HG03469 (cell line): ENCODE data around the gene GPR65.
A peak's percentile ranks its signal among the peaks of the same experiment; 100 is the strongest.
"Not testable (repeated sequence)": the region's sequence is repeated elsewhere in the genome, so short reads cannot be mapped to it uniquely, and the experiment has no call there.

ENCODE experiments used
- ATAC-seq: cut with Tn5 transposase; IDR thresholded peaks from one replicate; pipeline ENCODE4 v1.9.1; 2021; ENCODE audit warnings: mild to moderate bottlenecking, moderate library complexity, moderate number of reproducible peaks; ENCODE audit not compliant: unreplicated experiment

The GPR65 gene

DNA sequence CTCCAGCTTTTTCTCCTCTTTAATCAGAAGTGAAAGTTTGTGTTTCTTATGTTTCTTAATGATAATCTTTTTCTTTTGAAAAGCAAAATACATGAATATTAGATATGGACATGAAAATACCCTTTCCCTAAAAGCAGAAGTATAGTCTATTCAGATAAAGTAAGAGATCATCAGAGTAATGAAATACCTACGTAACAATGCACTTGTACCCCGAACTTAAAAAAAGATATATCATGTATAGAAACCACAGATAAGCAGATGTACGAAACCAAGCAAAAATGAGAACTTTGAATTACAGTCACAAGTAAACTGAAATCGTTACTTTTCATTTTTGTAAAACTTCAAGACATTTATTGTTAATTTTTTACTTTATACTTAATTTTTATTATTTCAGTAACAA is 1.5 kb upstream of the GPR65 start:
- no peak for ATAC-seq

GRCh38 chr14:88004506-88005036 is 364 bp upstream of the GPR65 start:
- no peak for ATAC-seq

GRCh38 chr14:88005978-88006851 is 1.3 kb downstream of the GPR65 start:
- peak; percentile 94 for ATAC-seq

DNA sequence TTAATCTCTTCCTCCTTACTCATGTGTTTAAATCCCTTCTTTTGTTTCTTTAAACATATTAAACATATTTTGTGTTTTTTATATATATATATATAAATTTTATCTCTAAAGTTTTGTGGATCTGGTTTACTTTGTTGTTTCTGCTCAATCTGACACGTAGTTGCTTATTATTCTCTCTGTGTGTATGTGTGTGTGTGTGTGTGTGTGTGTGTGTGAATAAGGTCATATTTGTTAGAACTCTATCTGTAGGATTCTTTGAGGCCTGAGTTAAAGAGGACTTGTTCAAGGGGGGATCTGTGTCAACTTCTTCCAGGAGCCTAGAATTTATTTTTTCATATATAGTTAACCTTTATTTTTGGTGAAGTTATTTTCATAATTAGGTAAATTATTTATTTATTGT is 2.7 kb downstream of the GPR65 start:
- no peak for ATAC-seq

DNA sequence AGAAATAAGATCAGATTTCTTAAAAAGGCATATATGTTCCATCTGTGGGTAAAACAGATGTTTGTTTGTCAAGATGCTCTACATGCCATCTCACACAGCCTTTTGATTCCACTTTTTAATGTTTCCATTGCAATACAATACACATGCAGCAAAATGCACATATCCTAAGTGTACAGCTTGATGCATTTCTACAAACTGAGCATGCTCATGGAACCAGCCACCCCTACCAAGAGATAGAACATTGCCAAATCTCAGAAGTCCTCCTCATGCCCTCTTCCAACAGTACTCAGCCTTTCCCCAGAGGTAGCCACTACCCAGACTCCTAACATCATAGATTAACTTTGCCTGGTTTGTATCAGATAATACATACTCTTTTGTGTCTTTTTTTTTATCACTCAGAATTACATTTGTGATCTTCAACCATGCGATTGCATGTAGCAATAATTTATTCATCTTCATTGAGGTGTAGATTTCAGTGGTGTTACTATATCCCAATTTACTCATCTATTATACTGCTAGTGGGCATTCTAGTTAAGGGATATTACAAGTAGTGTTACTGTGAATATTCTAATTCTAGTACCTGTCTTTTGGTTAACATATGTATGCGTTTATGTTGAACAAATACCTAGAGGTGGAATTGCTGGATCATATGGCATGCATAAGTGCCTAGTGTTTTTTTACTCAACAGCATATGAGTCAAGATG is 3.3 kb downstream of the GPR65 start:
- ATAC-seq = no peak

GRCh38 chr14:88009486-88009885 is 4.6 kb downstream of the GPR65 start:
- ATAC-seq = no peak

GRCh38 chr14:88010331-88010730 is 5.4 kb downstream of the GPR65 start:
- ATAC-seq = no peak

DNA sequence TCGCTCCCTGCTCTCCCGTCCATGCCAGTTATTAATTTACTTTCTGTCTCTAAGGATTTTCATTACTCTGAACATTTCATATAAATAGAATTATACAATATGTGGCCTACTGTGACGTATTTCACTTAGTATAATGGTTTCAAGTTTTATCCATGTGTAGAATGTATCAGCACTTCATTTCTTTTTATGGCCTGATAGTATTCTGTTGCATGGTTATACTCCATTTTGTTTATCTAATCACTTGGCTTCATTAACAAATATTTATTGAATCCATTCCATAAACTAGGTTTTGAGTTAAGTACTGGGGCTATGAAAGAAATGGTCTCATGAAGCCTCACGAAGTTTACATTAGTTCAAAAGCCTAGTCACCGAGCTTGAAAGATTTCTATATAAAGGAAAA is 7.6 kb downstream of the GPR65 start:
- ATAC-seq = no peak

DNA sequence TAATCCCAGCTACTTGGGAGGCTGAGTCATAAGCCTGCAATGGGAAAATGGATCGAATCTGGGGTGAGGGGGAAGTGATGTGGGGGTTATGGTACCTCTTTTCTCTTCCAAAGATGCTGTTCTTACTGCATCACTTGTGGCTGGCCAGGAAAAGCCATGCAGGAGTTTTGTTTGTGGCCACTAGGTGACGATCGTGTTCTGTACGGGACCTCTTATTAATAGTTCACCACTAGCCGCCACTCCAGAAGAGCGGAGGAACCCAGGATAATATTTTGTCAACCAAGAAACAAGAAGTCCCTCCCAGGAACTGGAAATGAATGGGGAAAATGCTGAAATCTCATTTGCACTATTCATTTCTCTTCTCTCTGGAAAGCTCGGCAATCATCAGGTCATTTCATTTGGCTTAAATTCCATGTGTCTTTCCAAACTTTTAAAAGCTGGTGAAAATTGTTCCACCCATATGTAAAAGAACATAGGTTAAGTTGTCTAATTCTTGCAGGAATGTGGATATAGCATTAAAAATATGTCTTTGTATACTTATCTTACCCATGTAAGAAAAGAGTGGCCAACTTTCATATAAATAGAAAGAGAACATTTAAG is 8.9 kb downstream of the GPR65 start:
- ATAC-seq = peak; percentile 85

DNA sequence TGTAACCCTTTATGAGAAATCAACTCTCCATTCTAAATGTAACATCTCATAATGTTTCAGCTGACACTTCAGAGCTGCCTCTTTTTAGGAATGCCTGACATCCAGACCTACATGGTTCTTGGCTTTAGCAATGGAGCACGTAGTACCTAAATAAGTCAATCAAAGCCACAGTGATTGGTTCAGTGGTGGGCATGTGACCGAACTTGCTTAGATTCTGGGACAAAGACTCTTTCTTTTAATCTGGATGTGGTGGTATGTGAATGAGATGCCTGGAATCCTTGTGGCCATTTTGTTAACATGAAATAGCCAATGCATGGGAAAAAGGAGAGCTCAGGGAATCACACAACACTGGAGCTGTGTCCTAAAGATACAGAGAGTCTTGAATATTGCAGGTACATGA is 11.8 kb downstream of the GPR65 start:
- ATAC-seq = no peak

DNA sequence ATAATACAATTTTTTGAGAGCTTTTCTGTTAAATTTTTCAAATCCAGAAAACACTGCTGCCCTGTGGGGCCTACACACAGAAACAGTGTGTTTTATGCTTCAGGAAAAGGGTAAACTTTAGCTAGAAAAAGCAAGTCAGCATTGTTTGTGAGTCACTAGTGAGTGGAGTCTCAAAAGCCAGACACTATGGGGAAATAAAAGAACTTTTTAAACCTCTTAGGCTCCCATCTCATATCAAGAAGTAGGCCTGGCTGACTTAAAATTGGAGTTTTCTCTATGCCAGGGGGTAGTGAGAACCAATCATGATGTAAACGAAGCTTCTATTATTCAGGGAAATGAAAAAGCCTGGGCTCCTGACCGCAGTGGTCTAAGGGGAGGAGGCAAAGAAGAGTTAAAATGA is 12.6 kb downstream of the GPR65 start:
- ATAC-seq = no peak

DNA sequence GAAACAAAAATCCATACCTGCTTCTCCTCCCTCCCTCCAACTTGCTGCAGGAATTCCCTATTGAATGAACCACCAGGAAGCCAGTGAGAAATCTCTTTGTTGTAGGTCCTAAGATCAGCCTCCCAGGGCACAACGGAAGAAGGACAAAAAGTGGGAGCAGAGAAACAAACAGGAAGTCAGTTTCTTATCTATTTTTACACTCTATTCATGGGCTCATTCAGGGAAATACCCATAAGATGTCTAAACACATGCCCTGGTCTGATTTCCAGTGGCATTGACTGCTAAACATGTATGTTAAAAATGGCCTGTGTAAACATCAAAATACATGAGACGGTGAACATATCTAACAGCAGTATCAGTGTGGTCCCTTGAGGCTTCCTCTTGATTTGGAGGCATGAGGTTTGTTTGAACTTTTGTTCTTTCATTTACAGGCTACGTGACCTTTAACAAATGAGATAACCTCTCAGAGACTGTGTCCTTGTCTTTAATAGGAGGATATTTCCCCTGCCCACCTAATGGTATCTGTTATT is 18.8 kb downstream of the GPR65 start:
- ATAC-seq = no peak

DNA sequence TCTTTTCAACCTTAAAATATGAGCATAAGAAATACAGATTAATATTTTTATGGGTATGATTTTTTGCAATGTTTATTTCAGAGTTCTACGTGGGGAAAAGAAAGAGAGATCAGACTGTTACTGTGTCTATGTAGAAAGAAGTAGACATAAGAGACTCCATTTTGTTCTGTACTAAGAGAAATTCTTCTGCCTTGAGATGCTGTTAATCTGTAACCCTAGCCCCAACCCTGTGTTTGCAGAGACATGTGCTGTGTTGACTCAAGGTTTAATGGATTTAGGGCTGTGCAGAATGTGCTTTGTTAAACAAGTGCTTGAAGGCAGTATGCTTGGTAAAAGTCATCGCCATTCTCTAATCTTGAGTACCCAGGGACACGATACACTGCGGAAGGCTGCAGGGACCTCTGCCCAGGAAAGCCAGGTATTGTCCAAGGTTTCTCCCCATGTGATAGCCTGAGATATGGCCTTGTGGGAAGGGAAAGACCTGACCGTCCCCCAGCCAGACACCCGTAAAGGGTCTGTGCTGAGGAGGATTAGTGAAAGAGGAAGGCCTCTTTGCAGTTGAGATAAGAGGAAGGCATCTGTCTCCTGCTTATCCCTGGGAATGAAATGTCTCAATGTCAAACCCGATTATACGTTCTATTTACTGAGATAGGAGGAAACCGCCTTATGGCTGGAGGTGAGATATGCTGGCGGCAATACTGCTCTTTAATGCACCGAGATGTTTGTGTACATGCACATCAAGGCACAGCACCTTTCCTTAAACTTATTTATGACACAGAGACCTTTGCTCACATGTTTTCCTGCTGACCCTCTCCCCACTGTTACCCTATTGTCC is 19.5 kb downstream of the GPR65 start:
- ATAC-seq = not testable (repeated sequence)

- ATAC-seq = no peak
Observed at GRCh38 chr14:88025313-88025712, 20.4 kb downstream of the GPR65 start.

DNA sequence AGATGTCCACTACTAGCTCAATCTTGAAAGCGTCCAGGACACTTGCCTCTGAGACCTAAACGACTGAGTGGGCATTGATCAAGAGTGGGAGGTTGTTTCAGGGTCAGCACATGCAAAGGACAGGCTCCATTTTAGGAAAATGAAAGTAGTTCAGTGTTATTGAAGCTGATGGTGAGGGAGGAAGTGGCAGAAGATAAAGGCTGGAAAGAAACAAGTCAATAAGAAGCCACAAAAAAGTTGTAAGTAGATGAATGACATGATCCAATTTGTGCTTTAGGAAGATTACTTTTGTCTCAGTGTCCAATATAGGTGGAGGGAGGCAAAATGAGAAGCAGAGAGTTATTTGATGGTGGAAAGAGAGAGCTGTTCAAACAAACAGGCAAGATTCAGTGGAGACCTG is 22.0 kb downstream of the GPR65 start:
- no peak for ATAC-seq

DNA sequence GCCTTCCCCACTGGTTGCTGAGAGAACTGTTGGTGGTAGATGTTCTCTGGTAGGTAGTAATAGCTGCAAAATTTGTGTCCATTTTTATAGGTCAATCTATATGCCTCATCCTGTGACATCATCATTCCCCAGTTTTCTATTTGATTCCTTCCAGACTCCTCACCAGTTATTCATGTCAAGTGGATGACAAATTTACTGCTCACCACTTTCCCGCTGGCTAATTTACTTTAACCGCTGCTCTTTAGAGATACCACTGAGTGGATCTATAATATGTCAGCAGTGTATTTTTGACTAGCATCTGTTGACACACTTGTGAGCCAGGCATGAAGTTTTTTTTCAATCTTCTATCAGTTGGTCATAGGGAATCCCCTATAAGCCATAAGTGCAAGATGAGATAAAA is 24.6 kb downstream of the GPR65 start:
- no peak for ATAC-seq

DNA sequence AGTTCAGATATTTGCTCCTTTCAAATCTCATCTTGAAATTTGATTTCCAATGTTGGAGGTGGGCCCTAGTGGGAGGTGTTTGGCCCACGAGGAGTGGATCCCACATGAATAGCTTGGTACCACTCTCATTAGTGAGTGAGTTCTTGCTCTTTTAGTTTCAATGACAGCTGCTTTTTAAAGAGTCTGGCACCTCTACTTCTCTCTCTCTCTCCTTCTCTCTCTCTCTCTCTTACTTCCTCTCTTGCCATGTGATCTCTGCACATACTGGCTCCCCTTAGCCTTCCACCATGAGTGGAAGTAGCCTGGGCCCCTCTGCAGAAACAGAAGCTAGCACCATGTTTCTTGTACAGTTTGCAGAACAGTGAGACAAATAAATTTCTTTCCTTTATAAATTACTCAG is 25.1 kb downstream of the GPR65 start:
- ATAC-seq = no peak

- ATAC-seq = no peak
Observed at GRCh38 chr14:88030892-88031291, 26.0 kb downstream of the GPR65 start.

DNA sequence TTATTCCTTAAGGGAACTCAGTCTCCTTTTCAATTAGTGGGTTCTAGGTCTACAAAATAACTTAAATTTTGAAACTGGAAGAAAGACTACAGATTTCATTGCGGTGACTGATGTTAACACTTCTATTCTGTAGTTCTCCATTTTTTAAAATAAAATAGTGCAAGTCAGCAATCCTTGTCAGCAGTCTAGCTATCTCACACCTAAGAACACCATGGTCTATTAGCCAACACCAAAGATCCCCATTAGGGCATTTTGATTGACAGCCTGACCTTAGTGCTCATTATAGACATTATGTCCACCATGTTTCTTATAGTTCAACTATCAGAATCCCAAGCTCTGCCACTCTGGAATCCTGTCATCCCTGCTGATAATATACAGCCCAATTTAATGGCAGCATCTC is 27.4 kb downstream of the GPR65 start:
- ATAC-seq = no peak

- ATAC-seq = no peak
Observed at GRCh38 chr14:88034076-88034475, 29.1 kb downstream of the GPR65 start.

DNA sequence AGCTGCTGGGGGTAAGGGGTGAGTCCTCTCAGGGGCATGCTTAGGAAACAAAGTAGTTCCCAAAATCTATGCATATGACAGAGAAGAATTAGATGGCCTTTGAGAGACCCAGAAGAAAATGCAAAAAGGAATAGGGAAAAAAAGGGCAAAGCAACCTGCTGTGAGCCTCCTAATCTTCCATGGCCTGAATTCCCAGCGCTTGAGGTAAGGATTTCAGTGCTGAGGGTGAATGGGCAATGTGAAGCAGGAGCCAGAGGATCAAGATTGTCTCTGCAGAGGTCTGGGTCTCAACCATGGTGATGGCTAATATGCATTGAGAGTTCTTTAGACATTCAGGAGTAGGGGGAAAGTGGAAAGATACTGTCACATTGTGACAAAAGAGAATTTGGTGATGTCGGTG is 31.5 kb downstream of the GPR65 start:
- ATAC-seq = no peak
